ENCODE results near the gene CHD2.
"Not testable (repeated sequence)": the region's sequence is repeated elsewhere in the genome, so short reads cannot be mapped to it uniquely, and the experiment has no call there.

Gene CHD2

GRCh38 chr15:92906563-92907081 lies 6.5 kb downstream of the CHD2 start:
- DNase-seq, result no peak

- DNase-seq, result no peak
Measured at GRCh38 chr15:92907229-92907628, 7.1 kb downstream of the CHD2 start.

GRCh38 chr15:92907896-92908712 lies 8.0 kb downstream of the CHD2 start:
- DNase-seq, result peak; percentile 5 to 18

GRCh38 chr15:92908713-92909057 lies 8.6 kb downstream of the CHD2 start:
- DNase-seq, result no peak

- no peak for DNase-seq
Measured at GRCh38 chr15:92909136-92909781, 9.1 kb downstream of the CHD2 start.

GRCh38 chr15:92910451-92910850 lies 10.3 kb downstream of the CHD2 start:
- no peak for DNase-seq

- DNase-seq, result no peak
Measured at GRCh38 chr15:92914103-92914499, 14.0 kb downstream of the CHD2 start.

- DNase-seq, result peak; percentile 25 to 27
Measured at GRCh38 chr15:92914768-92915221, 14.7 kb downstream of the CHD2 start.

- no peak for DNase-seq
Measured at GRCh38 chr15:92915766-92916435, 15.8 kb downstream of the CHD2 start.

- peak; percentile 84 for DNase-seq
Measured at GRCh38 chr15:92917598-92918407, 17.7 kb downstream of the CHD2 start.

- DNase-seq, result not testable (repeated sequence)
Measured at GRCh38 chr15:92918881-92919280, 18.8 kb downstream of the CHD2 start.

- no peak for DNase-seq
Measured at GRCh38 chr15:92920595-92921161, 20.6 kb downstream of the CHD2 start.

GRCh38 chr15:92921215-92922131 lies 21.3 kb downstream of the CHD2 start:
- DNase-seq, result peak in 1 of 2 experiments; percentile 17

- no peak for DNase-seq
Measured at GRCh38 chr15:92922418-92923002, 22.4 kb downstream of the CHD2 start.

GRCh38 chr15:92924216-92924615 lies 24.1 kb downstream of the CHD2 start:
- no peak for DNase-seq

GRCh38 chr15:92925454-92925853 lies 25.3 kb downstream of the CHD2 start:
- no peak for DNase-seq

- DNase-seq, result no peak
Measured at GRCh38 chr15:92928225-92928750, 28.2 kb downstream of the CHD2 start.

GRCh38 chr15:92929002-92929401 lies 28.9 kb downstream of the CHD2 start:
- DNase-seq, result no peak

- no peak for DNase-seq
Measured at GRCh38 chr15:92930054-92930621, 30.0 kb downstream of the CHD2 start.

GRCh38 chr15:92930776-92931175 lies 30.7 kb downstream of the CHD2 start:
- no peak for DNase-seq

Measured in AML-193 (cell line).